ENCODE data around the gene VAV1.

VAV1 gene

DNA sequence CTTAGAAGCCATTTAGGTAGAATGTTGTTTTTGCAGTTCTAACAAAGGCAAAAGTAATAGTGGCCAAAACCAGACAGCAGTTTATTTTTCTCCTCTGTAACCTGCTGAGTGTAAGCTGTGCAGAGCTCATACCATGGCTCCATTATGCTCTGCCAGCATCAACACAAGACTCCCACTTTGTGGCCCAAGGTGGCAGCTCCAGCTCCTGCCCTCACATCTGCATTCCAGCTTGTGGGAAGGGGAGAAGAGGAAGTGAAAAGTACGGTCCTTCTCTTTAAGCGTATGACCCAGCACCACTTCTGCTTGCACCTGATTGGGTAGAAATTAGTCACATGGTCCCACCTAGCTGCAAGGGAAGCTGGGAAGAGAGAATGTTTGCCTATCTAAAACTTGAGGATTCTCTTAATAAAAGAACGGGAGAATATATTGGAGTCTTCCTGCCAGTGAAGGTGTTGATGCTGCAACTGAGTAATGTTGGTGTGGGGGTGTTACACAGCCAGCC, 134.1 kb downstream of the VAV1 start:
- no peak for DNase-seq
